Measurements from ENCODE around the gene GLG1. TPM values are rescaled to one million over a fixed set of nuclear protein-coding genes. Genes with fewer than 3 reads are reported as not detected.

Gene GLG1
- polyA plus RNA-seq, 1 donor from 2014 or later = 36.6 TPM

GRCh38 chr16:74585846-74586443 lies 21.0 kb downstream of the GLG1 start:
- peaks cover 44% of the 10 kb centered on the region for H3K79me2 ChIP-seq (replicated peaks; ENCODE audit: insufficient read depth, low read length)
- H3K36me3 ChIP-seq (ENCODE audit: insufficient read depth, low read length) = no peaks in the 10 kb centered on the region
- H3K9me3 ChIP-seq (ENCODE audit: low read length) = no peaks in the 10 kb centered on the region
- no peak for TF ChIP-seq REST (IDR thresholded peaks at IDR 0.05; ENCODE audit: borderline replicate concordance)
- no peak for TF ChIP-seq TAF1 (IDR thresholded peaks at IDR 0.05; ENCODE audit: low read depth)
- no peak for TF ChIP-seq EP300 (conservative IDR thresholded peaks at IDR 0.05; ENCODE audit: poor library complexity, severe bottlenecking)
- TF ChIP-seq CTCF (IDR thresholded peaks at IDR 0.05; ENCODE audit: poor library complexity, severe bottlenecking) = no peak
- no peak for TF ChIP-seq SMC3 (conservative IDR thresholded peaks at IDR 0.05; ENCODE audit: poor library complexity)
- no peak for TF ChIP-seq POLR2AphosphoS5 (IDR thresholded peaks at IDR 0.05)
- no peak overlapping the region for H3K4me2 ChIP-seq (ENCODE audit: low read length)
- H2AFZ ChIP-seq (ENCODE audit: low read depth, low read length) = no peak overlapping the region
- no peak overlapping the region for H3K9ac ChIP-seq (ENCODE audit: low read length)
- H3F3A ChIP-seq (ENCODE audit: insufficient read depth, low read length, poor library complexity, severe bottlenecking) = no peaks in the 10 kb centered on the region
- H3K4me3 ChIP-seq (ENCODE audit: low read length) = no peak overlapping the region
- H3K27me3 ChIP-seq (ENCODE audit: insufficient read depth, low read depth, low read length) = no peaks in the 10 kb centered on the region
- no peaks in the 10 kb centered on the region for H3K9me2 ChIP-seq (ENCODE audit: insufficient read depth, low read length)
- H3K27ac ChIP-seq (ENCODE audit: low read length) = no peak overlapping the region
- no peaks in the 10 kb centered on the region for H4K20me1 ChIP-seq (ENCODE audit: insufficient read depth)

- Histone ChIP-seq H3K79me2 (replicated peaks; ENCODE audit: insufficient read depth, low read length) (peaks cover 45% of the 10 kb centered on the region), H3K9me3 (ENCODE audit: low read length) (no peaks in the 10 kb centered on the region), H3F3A (ENCODE audit: insufficient read depth, low read length, poor library complexity, severe bottlenecking) (no peaks in the 10 kb centered on the region), H3K27ac (ENCODE audit: low read length) (no peak overlapping the region), H3K9me2 (ENCODE audit: insufficient read depth, low read length) (no peaks in the 10 kb centered on the region), H3K9ac (ENCODE audit: low read length) (no peak overlapping the region), H3K4me3 (ENCODE audit: low read length) (no peak overlapping the region), H3K36me3 (ENCODE audit: insufficient read depth, low read length) (no peaks in the 10 kb centered on the region), H3K27me3 (ENCODE audit: insufficient read depth, low read depth, low read length) (no peaks in the 10 kb centered on the region), H3K4me2 (ENCODE audit: low read length) (no peak overlapping the region), H2AFZ (ENCODE audit: low read depth, low read length) (no peak overlapping the region), H4K20me1 (ENCODE audit: insufficient read depth) (no peaks in the 10 kb centered on the region)
- no peak for TF ChIP-seq POLR2AphosphoS5 (IDR thresholded peaks at IDR 0.05)
These were observed 22.8 kb downstream of the GLG1 start for GRCh38 chr16:74583926-74584666.

GRCh38 chr16:74582970-74583369 lies 23.9 kb downstream of the GLG1 start:
- H3K27me3 ChIP-seq (ENCODE audit: insufficient read depth, low read depth, low read length) = no peaks in the 10 kb centered on the region
- H4K20me1 ChIP-seq (ENCODE audit: insufficient read depth) = no peaks in the 10 kb centered on the region
- no peaks in the 10 kb centered on the region for H3K9me2 ChIP-seq (ENCODE audit: insufficient read depth, low read length)
- no peak for TF ChIP-seq RAD21 (conservative IDR thresholded peaks at IDR 0.05)
- TF ChIP-seq TAF1 (IDR thresholded peaks at IDR 0.05; ENCODE audit: low read depth) = no peak
- TF ChIP-seq EZH2 (IDR thresholded peaks at IDR 0.05; ENCODE audit: borderline replicate concordance, insufficient read depth, low read length, poor library complexity, severe bottlenecking) = no peak
- TF ChIP-seq REST (IDR thresholded peaks at IDR 0.05; ENCODE audit: borderline replicate concordance) = no peak
- no peak for TF ChIP-seq EP300 (conservative IDR thresholded peaks at IDR 0.05; ENCODE audit: poor library complexity, severe bottlenecking)
- TF ChIP-seq POLR2AphosphoS5 (IDR thresholded peaks at IDR 0.05) = no peak
- TF ChIP-seq MXI1 (conservative IDR thresholded peaks at IDR 0.05; ENCODE audit: poor library complexity, severe bottlenecking) = no peak
- TF ChIP-seq SMC3 (conservative IDR thresholded peaks at IDR 0.05; ENCODE audit: poor library complexity) = no peak
- no peak for TF ChIP-seq CTCF (IDR thresholded peaks at IDR 0.05; ENCODE audit: poor library complexity, severe bottlenecking)
- no peak overlapping the region for H2AFZ ChIP-seq (ENCODE audit: low read depth, low read length)
- no peak overlapping the region for H3K27ac ChIP-seq (ENCODE audit: low read length)
- no peak overlapping the region for H3K4me3 ChIP-seq (ENCODE audit: low read length)
- H3F3A ChIP-seq (ENCODE audit: insufficient read depth, low read length, poor library complexity, severe bottlenecking) = no peaks in the 10 kb centered on the region
- H3K79me2 ChIP-seq (replicated peaks; ENCODE audit: insufficient read depth, low read length) = peaks cover 37% of the 10 kb centered on the region
- no peak overlapping the region for H3K9ac ChIP-seq (ENCODE audit: low read length)
- H3K4me2 ChIP-seq (ENCODE audit: low read length) = no peak overlapping the region
- H3K36me3 ChIP-seq (ENCODE audit: insufficient read depth, low read length) = no peaks in the 10 kb centered on the region
- no peaks in the 10 kb centered on the region for H3K9me3 ChIP-seq (ENCODE audit: low read length)

Measured in neural cell (in vitro differentiated cells).